Lower lobe of right lung (tissue), 2 donors: Measurements from ENCODE around the gene MCHR1. TPM values are rescaled to one million over a fixed set of nuclear protein-coding genes. Genes with fewer than 3 reads are reported as not detected.
"Not testable (repeated sequence)": the region's sequence is repeated elsewhere in the genome, so short reads cannot be mapped to it uniquely, and the experiment has no call there.

ENCODE experiments used
- ATAC-seq, 2 donors: fragments of 200-7000 bp; cut with Tn5 transposase; one replicate each; pipeline ENCODE4 v1.9.1; 2020 to 2022; ENCODE audit warnings: mild to moderate bottlenecking in 2 of 2, moderate library complexity in 2 of 2
- DNase-seq: peaks from one replicate; pipeline ENCODE4 v3.0.0-alpha.2; 2020
- H3K27ac ChIP-seq: fragments of 200-600 bp; one replicate; pipeline ENCODE4 v1.8.0; 2022
- H3K27me3 ChIP-seq: fragments of 200-600 bp; one replicate; pipeline ENCODE4 v1.8.0; 2022; ENCODE audit warnings: low read depth
- H3K36me3 ChIP-seq: fragments of 200-600 bp; one replicate; pipeline ENCODE4 v1.8.0; 2022; ENCODE audit warnings: mild to moderate bottlenecking
- H3K4me1 ChIP-seq: fragments of 200-600 bp; one replicate; pipeline ENCODE4 v1.8.0; 2022
- H3K4me3 ChIP-seq: fragments of 200-600 bp; one replicate; pipeline ENCODE4 v1.8.0; 2022; ENCODE audit warnings: mild to moderate bottlenecking
- H3K9me3 ChIP-seq: fragments of 200-600 bp; one replicate; pipeline ENCODE4 v1.8.0; 2022
- CTCF ChIP-seq: fragments of 200-600 bp; IDR thresholded peaks from one replicate; pipeline ENCODE4 v1.8.0; 2022; ENCODE audit warnings: antibody characterized with exemption, mild to moderate bottlenecking
- intact Hi-C: fragments of 100-400 bp; cut with DNase I; formaldehyde crosslinking; loops from one replicate; pipeline ENCODE4 v1.11.0; 2022
- total RNA-seq: library from RNA; stranded (reverse); fragmentation: NEBNext Ultra II Directional; extraction: Animal tissue kit (Norgen Biotek cat#: 25700); gene quantifications from one replicate; pipeline ENCODE4 v1.2.1, GENCODE V29; 2021
- donor health status: DM: no; HTN: yes; CAD: no; lungs with severe emphysema.

Gene MCHR1
- total RNA-seq, 1 donor from 2014 or later: not detected

GRCh38 chr22:40671369-40671768 is 7.9 kb upstream of the MCHR1 start:
- DNase-seq (no peak), ATAC-seq (no peak)
- no peaks in the 10 kb centered on the region for H3K27me3 ChIP-seq
- intact Hi-C loops: no loop called here
- no peaks in the 10 kb centered on the region for H3K9me3 ChIP-seq
- no peaks in the 10 kb centered on the region for H3K4me1 ChIP-seq
- H3K4me3 ChIP-seq: no peak overlapping the region
- H3K36me3 ChIP-seq: no peaks in the 10 kb centered on the region
- no peak for TF ChIP-seq CTCF
- H3K27ac ChIP-seq: no peak overlapping the region

GRCh38 chr22:40671796-40672360 is 7.4 kb upstream of the MCHR1 start:
- no peak overlapping the region for H3K4me3 ChIP-seq
- TF ChIP-seq CTCF: no peak
- DNase-seq: no peak
- no peak for ATAC-seq
- no peaks in the 10 kb centered on the region for H3K4me1 ChIP-seq
- H3K27ac ChIP-seq: no peak overlapping the region
- intact Hi-C loops: no loop called here
- H3K9me3 ChIP-seq: no peaks in the 10 kb centered on the region
- no peaks in the 10 kb centered on the region for H3K27me3 ChIP-seq
- H3K36me3 ChIP-seq: no peaks in the 10 kb centered on the region

GRCh38 chr22:40673017-40673416 is 6.3 kb upstream of the MCHR1 start:
- H3K4me3 ChIP-seq: no peak overlapping the region
- H3K36me3 ChIP-seq: no peaks in the 10 kb centered on the region
- H3K9me3 ChIP-seq: no peaks in the 10 kb centered on the region
- intact Hi-C loops: no loop called here
- DNase-seq (no peak), ATAC-seq (no peak)
- no peak overlapping the region for H3K27ac ChIP-seq
- TF ChIP-seq CTCF: no peak
- no peaks in the 10 kb centered on the region for H3K27me3 ChIP-seq
- H3K4me1 ChIP-seq: no peaks in the 10 kb centered on the region

GRCh38 chr22:40674274-40674673 is 5.0 kb upstream of the MCHR1 start:
- TF ChIP-seq CTCF: no peak
- Histone ChIP-seq H3K4me3 (no peak overlapping the region), H3K9me3 (no peaks in the 10 kb centered on the region), H3K27me3 (peaks cover 7% of the 10 kb centered on the region), H3K27ac (no peak overlapping the region), H3K36me3 (no peaks in the 10 kb centered on the region), H3K4me1 (peaks cover 6% of the 10 kb centered on the region)
- no peak for ATAC-seq
- no peak for DNase-seq
- intact Hi-C loops: no loop called here

- DNase-seq, ATAC-seq, H3K4me3 ChIP-seq, H3K9me3 ChIP-seq, intact Hi-C loops, H3K27ac ChIP-seq, H3K36me3 ChIP-seq: not testable (repeated sequence)
- Histone ChIP-seq H3K4me1 (peaks cover 16% of the 10 kb centered on the region), H3K27me3 (peaks cover 11% of the 10 kb centered on the region)
These were observed 3.1 kb upstream of the MCHR1 start for GRCh38 chr22:40676166-40676565.

- no peak for ATAC-seq
- Histone ChIP-seq H3K4me1 (peaks cover 16% of the 10 kb centered on the region), H3K4me3 (no peak overlapping the region), H3K36me3 (no peaks in the 10 kb centered on the region), H3K9me3 (no peaks in the 10 kb centered on the region), H3K27ac (no peak overlapping the region), H3K27me3 (peaks cover 11% of the 10 kb centered on the region)
- no peak for TF ChIP-seq CTCF
- intact Hi-C loops: no loop called here
- DNase-seq: no peak
These were observed 2.6 kb upstream of the MCHR1 start for GRCh38 chr22:40676644-40677043.
